Umbilical cord (tissue), 2 donors: ENCODE data around the gene NUCKS1. TPM values are rescaled to one million over a fixed set of nuclear protein-coding genes. Genes with fewer than 3 reads are reported as not detected.
"Not testable (repeated sequence)": the region's sequence is repeated elsewhere in the genome, so short reads cannot be mapped to it uniquely, and the experiment has no call there.

Experiments
- DNase-seq: peaks from one replicate; pipeline ENCODE4 v3.0.0-alpha.2; 2015; ENCODE audit warnings: low spot score
- total RNA-seq: library from RNA; depleted of rRNA; stranded (reverse); fragments of >200 nt; gene quantifications from one replicate; pipeline ENCODE4 v1.2.3, GENCODE V29; 2014; ENCODE audit warnings: low replicate concordance; ENCODE audit not compliant: insufficient read depth

Gene NUCKS1
- total RNA-seq, 1 donor from 2014 or later, result 132 TPM

DNA sequence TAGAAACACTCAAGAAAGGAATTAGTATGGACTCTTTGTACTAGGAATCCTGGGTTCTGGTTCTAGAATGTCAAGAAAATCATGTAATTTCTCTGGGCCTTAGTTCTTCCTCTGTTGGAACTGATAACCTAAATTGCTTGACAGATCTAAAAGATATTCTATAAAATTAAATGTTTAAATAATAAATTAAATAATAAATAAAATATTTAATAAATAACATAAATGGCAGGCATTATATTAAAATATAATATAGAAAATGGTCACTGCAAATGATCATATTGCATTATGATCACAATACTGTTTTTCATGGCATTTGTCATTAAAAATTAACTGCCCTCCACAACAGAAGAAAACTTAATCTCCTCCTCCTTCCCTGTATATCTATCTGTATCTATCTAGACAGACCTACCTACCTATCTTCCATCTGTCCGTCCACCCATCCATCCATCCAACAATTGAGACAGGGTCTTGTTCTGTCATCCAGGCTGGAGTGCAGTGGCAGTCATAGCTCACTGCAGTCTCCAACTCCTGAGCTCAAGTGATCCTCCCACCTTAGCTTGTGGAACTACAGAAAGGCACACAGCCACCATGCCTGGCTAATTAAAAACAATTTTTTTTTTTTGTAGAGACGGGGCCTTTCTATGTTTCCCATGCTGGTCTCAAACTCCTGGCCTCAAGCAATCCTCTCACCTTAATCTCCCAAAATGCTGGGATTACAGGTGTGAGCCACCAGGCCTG lies 16.4 kb downstream of the NUCKS1 start:
- DNase-seq, result no peak

DNA sequence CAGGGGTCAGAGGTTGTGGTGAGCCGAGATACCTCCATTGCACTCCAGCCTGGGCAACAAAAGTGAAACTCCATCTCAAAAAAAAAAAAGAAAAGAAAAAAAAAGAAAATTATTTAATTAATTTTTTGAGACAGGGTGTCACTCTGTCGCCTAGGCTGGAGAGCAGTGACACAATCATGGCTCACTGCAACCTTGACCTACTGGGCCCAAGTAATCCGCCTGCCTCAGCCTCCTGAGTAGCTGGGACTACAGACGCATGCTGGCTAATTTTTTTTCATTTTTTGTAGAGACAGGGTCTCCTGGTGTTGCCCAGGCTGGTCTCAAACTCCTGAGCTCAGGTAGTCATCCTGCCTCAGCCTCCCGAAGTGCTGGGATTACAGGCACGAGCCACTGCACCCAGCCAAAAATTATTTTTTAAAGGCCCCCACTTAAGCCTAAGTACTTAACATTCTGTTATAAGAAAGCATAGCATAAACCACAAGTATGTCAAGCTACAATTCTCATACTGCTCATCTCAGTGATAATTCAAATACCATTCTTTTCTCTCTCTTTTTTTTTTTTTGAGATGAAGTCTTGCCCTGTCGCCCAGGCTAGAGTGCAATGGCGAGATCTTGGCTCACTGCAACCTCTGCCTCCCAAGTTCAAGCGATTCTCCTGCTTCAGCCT lies 19.9 kb downstream of the NUCKS1 start:
- DNase-seq, result no peak

DNA sequence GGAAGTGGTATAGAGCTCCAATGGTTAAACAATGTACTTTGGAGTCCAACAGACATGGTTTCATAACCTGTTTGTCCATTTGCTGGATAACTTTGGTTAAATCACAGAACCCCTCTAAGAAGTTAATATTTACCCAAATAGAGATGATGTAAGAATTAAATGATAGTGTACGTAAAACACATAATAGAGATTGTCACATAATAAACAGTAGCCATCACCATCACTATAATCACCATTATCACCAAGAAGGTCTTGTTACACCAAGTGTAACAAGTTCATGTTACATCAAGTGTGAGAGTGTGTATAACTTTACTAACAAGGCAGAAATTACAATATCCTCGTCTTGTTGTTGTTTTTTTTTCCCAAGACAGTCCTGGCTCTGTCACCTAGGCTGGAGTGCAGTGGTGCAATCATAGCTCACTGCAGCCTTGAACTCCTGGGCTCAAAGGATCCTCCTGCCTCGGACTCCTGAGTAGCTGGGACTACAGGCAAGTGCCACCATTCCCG lies 23.3 kb downstream of the NUCKS1 start:
- DNase-seq, result no peak

DNA sequence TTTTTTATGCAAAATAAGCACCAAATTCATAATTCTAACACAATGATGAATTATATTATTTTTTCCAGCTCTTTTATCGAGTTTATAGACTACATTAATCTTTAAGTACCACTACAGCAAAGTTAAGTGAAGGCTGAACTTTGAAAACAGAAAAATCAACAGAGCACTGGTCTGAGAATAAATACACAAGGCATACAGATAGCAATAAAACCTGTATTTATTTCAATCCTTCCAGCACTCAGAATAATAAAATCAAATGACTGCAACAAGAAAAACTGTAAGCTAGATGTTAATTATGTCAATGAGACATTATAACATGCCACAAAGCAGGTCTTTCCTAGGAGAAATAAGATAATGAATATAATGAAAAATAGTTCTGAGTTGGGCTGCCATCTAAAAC lies 24.5 kb downstream of the NUCKS1 start:
- no peak for DNase-seq

DNA sequence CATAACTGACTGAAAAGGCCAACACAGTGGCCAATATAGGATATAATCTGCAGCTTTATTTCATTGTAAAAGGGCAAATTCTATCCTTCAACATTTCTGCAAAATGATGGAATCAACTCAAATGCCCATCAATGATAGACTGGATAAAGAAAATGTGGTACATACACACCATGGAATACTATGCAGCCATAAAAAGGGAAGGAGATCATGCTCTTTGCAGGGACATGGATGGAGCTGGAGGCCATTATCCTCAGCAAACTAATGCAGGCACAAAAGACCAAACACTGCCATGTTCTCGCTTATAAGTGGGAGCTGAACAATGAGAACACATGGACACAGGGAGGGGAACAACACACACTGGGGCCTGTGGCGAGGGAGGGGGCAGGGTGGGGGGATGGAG lies 29.2 kb downstream of the NUCKS1 start:
- DNase-seq, result not testable (repeated sequence)

DNA sequence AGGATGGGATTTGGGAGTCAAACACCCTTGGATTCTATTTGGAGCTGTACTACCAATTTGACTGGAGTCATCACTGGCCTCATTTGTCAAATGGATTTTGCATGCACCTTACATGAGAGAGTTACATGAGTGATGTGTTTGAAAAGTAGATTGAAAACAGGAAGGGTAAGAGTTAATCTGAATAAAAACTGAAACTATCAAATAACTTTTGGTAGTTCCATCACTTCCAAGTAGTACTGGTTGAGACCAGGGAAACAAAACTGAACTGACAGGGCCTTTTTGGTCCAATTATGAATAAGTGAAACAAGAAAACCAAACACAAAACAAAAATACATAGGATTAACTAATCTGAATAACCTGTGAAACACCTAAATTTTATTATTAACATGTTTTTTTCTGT lies 30.2 kb downstream of the NUCKS1 start:
- no peak for DNase-seq

DNA sequence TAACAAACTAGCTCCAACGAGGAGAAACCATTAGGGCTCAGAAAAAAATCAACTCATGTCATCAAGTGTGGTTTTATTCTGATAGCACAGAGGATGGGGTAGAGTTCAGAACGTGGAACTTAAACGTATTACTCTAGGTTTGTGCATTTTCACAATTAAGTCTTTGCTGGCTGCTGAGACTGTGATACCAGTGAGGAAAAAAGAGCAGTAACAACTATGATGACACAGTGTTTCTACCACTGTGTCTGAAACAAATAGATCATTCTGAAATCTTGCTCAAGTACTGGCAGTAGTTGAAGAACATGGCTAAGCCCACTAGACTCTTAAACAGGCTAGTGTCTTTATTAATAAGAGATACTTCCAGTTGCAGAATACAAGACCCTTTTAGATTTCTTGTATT lies 31.0 kb downstream of the NUCKS1 start:
- no peak for DNase-seq

DNA sequence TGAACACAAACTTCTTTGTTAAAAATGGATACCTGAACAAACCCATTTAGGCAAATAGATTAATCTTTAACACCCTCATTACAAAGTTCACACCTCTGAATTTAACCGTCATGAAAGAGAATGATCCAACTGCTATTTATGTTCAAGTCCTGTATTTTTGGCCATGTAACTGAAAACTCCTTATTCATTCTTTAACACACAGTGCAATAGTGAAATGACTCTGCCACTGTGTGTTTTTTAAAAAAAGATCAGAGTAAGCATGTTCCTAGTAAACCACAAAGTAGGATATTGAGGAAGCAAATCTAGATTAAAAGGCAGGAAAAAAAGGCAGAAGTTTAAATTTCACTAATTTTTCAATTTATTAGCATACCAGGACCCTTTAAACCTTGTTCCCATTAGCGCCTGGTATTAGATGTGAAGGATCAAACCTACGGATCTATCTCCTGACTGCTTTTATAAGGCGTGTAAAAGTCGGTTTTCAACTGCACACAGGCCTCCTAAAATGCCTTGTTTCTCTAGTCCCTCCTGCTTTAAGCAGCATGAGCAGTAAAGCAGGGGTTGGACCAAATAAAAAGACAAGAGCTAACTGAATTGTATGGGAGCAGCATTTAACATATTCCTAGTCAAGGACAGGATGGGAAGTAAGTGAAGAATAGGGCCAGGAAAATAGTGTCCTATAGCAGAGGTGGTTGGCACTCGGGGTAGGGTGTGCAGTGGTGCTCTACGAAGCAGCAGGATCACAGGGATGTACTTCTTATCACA lies 33.4 kb downstream of the NUCKS1 start:
- DNase-seq, result no peak

DNA sequence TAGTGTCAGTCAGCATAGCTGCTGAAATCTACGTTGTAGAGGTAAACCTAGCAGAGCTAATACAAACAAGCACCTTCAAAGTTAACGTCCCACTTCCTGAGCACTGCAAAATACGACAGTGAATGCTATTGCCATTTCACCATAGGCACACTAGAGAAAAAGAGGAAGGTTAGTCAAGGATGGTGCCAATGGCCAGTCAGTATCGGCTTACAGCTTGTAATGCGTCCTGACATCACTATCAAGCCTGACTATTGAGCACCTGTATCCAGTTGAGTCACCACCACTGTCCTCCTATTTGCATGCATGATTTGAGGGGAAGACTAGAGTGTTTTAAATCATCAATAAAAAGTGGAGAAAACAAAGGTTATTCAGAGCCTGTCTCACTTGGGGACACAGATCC lies 34.4 kb downstream of the NUCKS1 start:
- DNase-seq, result no peak

DNA sequence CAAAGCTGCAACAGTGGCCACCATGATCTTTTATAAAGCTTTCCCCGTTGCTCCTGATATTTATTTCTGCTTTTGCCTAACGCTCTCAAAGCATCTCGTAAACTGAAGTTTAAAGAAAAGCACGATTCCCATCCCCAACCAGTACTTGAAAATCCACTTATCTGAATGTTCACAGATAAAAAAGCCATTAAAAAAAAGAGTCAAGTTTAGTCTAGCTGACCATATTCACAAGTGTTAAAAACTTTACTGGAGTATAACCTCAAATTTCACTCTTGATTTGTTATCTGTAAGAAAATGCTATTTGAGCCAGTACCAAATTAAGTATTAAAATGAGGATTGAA lies 35.1 kb downstream of the NUCKS1 start:
- no peak for DNase-seq

DNA sequence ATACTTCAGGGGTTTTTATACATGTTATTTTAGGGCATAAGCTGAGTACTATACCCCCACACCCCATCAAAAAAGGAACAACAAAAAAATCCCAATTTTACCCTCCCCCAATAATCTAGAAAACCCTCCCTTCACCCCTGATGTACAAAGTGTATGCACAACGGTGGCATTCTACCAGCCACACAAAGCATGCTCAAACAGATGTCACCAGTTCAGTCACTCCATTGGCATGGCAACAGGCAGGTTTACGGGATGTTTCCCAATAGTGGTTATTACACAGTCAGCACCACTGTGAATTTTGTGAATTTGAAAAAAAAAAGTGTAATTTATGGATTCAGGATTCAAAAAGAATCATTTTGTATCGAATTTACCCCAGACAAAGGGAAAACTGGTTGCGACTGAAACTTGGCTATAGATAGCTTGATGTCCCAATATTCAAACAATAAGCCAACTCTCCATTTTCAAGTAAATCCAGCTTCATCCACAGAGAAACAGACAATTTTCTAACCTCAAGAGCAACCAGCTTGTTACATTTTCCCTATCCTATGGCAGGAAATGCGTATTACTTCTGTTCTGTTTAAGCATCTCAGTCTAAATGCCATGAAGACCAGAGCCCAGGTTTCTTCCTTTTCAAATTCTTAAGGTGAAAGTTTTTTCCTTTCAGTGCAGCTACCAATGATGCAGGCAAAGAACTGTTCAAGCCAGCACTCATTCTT lies 35.6 kb downstream of the NUCKS1 start:
- no peak for DNase-seq

DNA sequence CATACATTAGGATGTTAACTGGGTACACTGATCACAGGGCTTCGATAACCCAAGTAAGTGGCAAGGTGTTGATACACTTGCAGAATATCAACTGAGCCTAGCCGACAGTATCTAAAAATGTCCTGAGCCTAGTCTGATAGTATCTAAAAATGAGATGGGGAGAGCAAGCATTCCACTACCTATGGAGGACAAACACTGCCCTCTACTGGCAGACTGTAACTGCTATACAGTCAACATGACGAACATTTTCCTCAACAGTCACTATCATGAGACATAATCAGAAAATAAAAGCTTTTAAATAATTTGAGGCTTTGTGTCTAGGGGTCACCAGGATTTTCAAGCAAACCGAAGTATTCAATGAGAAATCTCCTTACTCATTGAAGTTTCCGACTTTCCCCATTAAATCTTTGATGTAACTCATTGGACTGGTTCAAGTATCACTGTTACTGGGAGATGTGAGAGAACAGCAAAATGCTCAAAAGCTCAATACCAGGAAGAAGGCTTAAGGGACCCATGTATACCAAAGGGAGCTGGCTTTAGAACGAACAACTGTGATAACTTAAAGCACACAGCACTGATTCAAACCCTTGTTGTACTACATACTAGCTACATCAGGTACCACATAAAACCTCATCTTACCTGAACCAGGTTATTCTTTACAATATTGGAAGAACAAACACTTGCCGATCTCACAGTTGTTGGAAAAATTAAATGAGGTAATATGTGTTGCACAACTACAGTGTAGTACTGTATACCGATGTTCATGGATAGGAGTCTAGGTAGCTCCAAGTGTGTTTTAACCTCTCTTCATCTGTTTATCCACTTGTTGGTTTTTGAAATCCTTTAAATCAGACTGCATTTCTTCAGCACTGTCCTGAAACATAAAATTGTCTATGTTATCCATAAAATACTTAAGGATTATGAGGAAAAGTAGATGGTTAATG lies 38.6 kb downstream of the NUCKS1 start:
- peak; percentile 86 for DNase-seq

DNA sequence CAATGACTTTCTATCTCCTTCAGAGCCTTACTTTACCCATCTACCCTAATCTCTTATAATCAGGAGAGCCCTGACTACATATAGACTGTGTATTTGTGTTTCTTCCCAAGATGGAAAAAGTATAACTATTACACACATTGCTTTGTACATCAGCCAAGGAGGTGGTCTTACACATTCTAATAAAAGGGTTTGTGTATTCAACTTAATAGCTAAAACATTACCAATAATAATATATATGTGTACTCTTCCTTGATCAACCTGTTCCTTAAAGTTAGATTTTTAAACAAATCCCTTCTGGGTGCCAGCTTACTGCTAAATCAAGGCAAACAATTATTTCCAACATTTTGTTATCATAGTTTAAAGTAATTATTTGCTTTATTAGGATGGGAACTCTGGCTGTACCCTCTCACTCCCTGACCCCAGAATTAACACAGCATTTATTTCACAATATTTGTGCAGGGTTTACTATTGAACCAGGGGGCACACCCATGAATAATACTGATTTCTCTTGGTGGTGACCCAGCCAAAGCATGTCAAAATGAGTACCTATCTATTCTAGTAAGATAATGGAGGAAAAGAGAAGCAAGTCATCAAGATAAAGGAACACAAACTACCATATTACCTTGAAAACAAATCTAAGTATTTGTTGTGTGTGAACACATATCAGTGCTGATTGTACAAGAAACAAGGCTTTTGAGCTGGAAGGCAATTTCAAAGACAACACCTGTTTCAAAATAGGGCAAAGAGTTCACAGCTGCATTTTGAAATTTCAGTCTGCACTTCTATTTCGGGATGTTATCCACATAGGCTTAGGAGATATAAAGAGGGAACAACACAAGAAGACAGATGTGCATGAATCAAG lies 39.5 kb downstream of the NUCKS1 start:
- DNase-seq, result no peak

DNA sequence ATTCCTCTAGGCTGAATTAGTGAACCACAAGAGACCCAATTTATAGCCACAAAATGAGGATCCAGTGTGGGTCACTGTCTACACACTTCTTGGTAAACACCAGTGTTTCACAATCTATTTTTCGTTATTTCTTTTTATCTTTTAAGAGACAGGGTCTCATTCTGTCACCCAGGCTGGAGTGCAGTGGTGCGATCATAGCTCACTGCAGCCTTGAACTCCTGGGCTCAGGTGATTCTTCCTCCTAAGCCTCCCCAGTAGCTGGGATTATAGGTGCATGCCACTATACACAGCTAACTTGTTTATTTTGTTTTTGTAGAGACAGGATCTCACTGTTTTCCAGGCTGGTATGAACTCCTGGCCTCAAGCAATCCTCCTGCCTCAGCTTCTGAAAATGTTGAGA lies 40.3 kb downstream of the NUCKS1 start:
- DNase-seq, result no peak

DNA sequence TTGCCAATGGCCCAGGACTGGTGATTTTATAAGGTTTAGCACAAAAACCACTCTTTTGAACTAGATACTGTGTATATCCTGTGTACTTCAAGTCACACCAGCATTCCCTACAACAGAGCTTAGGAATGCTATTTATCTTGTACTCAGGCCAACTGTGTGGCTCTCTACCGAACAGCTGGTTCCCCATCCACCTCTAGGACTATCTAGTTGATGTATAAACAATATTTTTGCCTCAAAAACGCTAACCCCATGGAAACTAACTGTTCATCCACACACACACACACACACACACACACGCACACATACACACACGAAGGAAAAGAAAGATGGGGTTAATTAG lies 41.0 kb downstream of the NUCKS1 start:
- DNase-seq, result no peak

DNA sequence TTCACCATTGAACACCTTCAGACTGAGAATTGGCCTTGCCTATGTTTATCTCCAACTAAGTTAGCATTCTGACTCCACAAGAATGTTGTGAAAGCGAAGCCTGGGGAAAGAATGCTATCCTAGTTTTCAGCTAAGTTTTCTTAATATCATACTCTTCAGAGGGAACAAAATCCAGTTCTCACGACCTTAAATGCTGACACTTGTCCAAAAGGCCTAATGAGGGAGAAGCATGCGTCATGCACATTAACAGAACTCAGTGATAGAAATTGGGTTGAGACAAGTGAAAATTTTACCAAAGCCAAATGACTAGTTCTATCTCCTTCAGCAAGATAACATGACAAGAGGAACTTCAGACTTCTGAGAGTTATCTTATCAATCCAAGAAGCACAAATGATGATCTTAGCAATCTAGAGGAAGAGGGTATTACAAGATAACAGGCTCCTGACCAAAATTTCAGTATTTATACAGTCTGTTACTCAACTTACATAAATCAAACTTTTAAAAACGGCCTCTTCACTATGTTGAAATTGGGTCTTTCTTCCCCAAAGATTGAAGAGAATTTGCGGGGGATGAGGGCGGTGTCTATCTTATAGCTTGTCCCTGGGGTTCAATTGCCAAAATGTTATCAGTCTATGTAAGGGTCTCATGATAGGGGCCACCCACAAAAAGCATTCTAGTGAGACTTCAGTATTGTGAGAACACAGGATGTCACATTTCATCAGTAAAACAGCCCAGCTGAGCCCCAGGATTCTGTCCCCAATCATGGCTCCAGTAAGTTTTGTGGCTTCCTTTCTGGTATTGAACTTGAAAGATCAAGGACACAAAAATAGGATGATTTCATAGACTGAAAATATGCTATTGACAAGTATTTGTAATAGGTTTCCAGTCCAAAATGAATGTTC lies 43.1 kb downstream of the NUCKS1 start:
- DNase-seq, result no peak

DNA sequence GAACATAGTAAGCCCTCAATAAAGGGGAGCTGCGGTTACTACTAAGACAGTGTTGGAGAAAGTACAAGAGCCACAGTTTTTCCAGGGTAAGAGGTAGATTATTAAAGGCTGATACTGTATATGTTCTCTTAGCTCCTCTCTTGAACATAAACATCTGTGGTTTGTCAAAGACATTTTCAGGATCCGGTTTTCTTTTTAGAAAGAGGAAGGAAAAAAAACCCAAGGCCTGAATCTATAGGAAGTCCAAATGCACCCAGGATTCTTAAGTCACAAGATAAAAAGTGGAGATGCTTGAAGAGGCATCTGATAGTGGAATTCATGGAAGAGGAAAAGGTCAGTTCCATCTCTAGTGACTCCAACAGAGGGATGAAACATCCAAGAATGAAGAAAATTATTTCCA lies 45.1 kb downstream of the NUCKS1 start:
- peak; percentile 49 for DNase-seq

DNA sequence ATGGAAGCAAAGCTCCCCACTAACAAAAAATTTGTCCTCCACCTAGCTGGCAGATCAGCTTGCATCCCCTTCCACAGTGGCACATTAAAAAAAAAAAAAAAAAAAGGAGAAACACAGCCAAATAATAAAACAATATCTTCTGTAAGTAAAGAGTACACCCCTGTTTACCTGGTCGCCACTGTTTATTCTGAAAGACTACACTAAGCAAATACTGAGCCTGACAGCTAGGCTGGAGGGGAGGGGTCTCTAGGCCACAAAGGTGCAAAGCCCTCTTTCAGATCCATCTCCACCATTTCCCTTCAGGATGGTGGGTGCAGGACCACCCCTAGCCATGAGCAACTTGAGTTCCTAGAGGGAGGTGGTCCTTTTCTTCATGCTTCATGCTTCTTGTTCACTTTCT lies 46.9 kb downstream of the NUCKS1 start:
- DNase-seq, result no peak

DNA sequence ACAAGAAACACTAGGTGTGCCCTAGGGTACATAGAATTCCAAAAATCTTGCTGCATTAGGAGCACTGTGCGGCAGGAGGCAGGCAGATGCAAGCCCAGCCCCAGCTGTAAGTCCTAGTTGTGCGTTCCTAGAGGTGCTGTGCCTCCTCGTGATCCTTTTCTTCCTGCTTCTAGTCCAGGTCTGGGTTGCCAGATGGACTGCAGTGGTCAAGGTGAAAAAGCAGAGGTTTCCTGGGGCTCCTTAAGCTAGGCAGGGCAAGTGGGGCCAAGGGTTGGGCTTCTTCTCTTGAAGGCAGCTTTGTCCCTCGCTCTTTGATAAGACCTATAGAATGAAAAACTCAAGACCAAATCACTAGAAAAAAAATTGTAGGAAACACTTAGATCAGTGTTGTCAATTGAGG lies 48.1 kb downstream of the NUCKS1 start:
- DNase-seq, result no peak
